Measurements from ENCODE around the gene PAGR1.
A peak's percentile ranks its signal among the peaks of the same experiment; 100 is the strongest.

DNA sequence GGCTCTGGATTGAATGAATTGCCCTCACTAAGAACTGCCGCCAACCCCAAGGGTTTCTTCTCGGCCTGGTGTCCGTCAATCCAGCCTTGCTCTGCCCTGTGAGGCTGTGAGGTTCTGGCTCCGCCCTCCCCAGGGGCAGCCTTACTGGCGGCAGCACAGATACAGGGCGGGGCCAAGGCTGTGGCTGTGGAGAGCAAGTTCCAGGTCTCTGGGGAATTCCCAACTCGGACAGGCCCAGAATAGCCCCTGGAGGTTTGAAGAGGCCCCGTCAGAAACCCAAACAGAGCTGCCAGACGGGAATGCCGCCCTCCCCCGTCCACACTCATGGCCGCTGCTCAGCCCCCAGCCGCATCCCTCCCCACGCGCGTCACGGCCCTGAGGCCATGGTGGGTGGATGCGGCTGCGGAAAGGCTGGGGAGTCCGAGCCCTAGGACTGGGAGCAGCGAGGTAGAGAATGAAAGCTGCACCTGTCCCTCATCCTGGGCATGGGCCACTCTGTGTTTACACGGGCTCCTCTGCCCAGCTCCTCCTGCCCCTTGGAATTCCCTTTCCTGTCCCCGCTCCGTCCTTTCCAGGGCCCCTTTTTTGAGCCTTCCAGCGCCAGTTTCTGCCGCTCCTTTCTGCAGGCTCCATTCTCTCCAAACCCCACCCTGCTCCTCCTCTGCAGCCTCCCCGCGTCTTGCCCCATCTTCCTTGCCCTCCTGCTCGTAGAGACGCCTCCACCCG, 4.6 kb upstream of the PAGR1 start:
- TF ChIP-seq, protein P1, sequence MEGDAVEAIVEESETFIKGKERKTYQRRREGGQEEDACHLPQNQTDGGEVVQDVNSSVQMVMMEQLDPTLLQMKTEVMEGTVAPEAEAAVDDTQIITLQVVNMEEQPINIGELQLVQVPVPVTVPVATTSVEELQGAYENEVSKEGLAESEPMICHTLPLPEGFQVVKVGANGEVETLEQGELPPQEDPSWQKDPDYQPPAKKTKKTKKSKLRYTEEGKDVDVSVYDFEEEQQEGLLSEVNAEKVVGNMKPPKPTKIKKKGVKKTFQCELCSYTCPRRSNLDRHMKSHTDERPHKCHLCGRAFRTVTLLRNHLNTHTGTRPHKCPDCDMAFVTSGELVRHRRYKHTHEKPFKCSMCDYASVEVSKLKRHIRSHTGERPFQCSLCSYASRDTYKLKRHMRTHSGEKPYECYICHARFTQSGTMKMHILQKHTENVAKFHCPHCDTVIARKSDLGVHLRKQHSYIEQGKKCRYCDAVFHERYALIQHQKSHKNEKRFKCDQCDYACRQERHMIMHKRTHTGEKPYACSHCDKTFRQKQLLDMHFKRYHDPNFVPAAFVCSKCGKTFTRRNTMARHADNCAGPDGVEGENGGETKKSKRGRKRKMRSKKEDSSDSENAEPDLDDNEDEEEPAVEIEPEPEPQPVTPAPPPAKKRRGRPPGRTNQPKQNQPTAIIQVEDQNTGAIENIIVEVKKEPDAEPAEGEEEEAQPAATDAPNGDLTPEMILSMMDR (IDR thresholded peaks at IDR 0.05), result no peak
- TF ChIP-seq POLR2AphosphoS5 (IDR thresholded peaks at IDR 0.05; ENCODE audit: insufficient read depth in 1 of 2, low read depth in 1 of 2), result peak; percentile 86 to 90

All from vagina (tissue), 2 donors.